ENCODE results near the gene CHSY3. TPM values are rescaled to one million over a fixed set of nuclear protein-coding genes. Genes with fewer than 3 reads are reported as not detected.

CHSY3 gene
- total RNA-seq, 5 donors from 2014 or later (not counting 1 experiment from before 2014, with no cell fraction given) = not detected

DNA sequence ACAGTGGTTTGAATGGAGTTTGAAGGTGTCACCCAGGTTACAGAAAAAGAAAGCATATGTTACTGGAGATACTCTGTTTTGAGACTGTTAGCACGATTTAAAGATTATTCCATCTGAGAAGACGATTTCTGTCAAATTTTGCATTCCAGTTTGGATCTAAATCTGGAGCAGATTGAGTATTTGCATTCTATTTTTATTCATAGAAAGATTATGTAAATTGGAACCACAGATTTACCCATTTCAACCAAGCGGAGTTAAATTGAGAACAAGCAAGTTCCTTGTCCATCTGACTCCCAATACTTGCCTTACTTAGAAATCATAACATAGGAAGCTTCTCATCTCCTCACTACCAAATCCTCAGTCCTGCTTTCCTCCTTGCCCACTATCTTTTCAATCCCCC is 255.7 kb downstream of the CHSY3 start:
- ATAC-seq (replicated peaks in 1 of 4) (no peak), DNase-seq (no peak)
- Mint-ChIP-seq H3K27me3 (peaks cover 0 to 5% of the 10 kb centered on the region in 2 donors), H3K4me3 (no peak overlapping the region), H3K36me3 (no peaks in the 10 kb centered on the region), H3K9me3 (peaks cover 0 to 4% (median 0%) of the 10 kb centered on the region in 3 donors), H3K4me1 (no peaks in the 10 kb centered on the region), H3K27ac (no peak overlapping the region)
- 83% methylated on average over 1 of the region's 3 CpGs for WGBS (ENCODE audit: insufficient coverage)
- no peak overlapping the region for H3K27ac ChIP-seq (ENCODE audit: low read length)
- CTCF ChIA-PET = no interaction called here
- H3K4me1 ChIP-seq (ENCODE audit: control insufficient read depth in 1 of 2, extremely low read depth in 1 of 2, insufficient read depth in 2 of 2, low read length in 2 of 2) = no peaks in the 10 kb centered on the region
- no peaks in the 10 kb centered on the region for H3K9me3 ChIP-seq
- no peaks in the 10 kb centered on the region for H3K27me3 ChIP-seq (replicated peaks in 1 of 2; ENCODE audit: control insufficient read depth in 2 of 2, extremely low read depth in 1 of 2, insufficient read depth in 2 of 2, low read length in 1 of 2)
- POLR2A ChIA-PET = no interaction called here
- H3K36me3 ChIP-seq (ENCODE audit: control insufficient read depth in 2 of 2, extremely low read depth in 1 of 2, insufficient read depth in 1 of 2, low read length in 1 of 2) = no peaks in the 10 kb centered on the region
- H3K4me3 ChIP-seq (ENCODE audit: control insufficient read depth in 1 of 2, extremely low read depth in 1 of 2, low read length in 1 of 2) = no peak overlapping the region

- H3K27ac ChIP-seq (ENCODE audit: low read length) = no peak overlapping the region
- H3K4me3 Mint-ChIP-seq = no peak overlapping the region
- WGBS (ENCODE audit: insufficient coverage) = 90% methylated on average over 2 of the region's 3 CpGs
- no peak for DNase-seq
- ChIA-PET POLR2A (no interaction called here), CTCF (no interaction called here)
- no peaks in the 10 kb centered on the region for H3K36me3 ChIP-seq (ENCODE audit: control insufficient read depth in 2 of 2, extremely low read depth in 1 of 2, insufficient read depth in 1 of 2, low read length in 1 of 2)
- H3K36me3 Mint-ChIP-seq = no peaks in the 10 kb centered on the region
- no peaks in the 10 kb centered on the region for H3K27me3 ChIP-seq (replicated peaks in 1 of 2; ENCODE audit: control insufficient read depth in 2 of 2, extremely low read depth in 1 of 2, insufficient read depth in 2 of 2, low read length in 1 of 2)
- peaks cover 0 to 5% of the 10 kb centered on the region in 2 donors for H3K27me3 Mint-ChIP-seq
- no peaks in the 10 kb centered on the region for H3K9me3 Mint-ChIP-seq
- H3K4me3 ChIP-seq (ENCODE audit: control insufficient read depth in 1 of 2, extremely low read depth in 1 of 2, low read length in 1 of 2) = no peak overlapping the region
- no peaks in the 10 kb centered on the region for H3K4me1 ChIP-seq (ENCODE audit: control insufficient read depth in 1 of 2, extremely low read depth in 1 of 2, insufficient read depth in 2 of 2, low read length in 2 of 2)
- ATAC-seq (replicated peaks in 1 of 4) = no peak
- H3K27ac Mint-ChIP-seq = no peak overlapping the region
- H3K4me1 Mint-ChIP-seq = no peaks in the 10 kb centered on the region
- no peaks in the 10 kb centered on the region for H3K9me3 ChIP-seq
Observed at GRCh38 chr5:130164966-130165365, 260.7 kb downstream of the CHSY3 start.

GRCh38 chr5:130166839-130167490 is 262.7 kb downstream of the CHSY3 start:
- Mint-ChIP-seq H3K27me3 (peaks cover 4 to 5% of the 10 kb centered on the region in 2 donors), H3K36me3 (no peaks in the 10 kb centered on the region), H3K27ac (no peak overlapping the region)

DNA sequence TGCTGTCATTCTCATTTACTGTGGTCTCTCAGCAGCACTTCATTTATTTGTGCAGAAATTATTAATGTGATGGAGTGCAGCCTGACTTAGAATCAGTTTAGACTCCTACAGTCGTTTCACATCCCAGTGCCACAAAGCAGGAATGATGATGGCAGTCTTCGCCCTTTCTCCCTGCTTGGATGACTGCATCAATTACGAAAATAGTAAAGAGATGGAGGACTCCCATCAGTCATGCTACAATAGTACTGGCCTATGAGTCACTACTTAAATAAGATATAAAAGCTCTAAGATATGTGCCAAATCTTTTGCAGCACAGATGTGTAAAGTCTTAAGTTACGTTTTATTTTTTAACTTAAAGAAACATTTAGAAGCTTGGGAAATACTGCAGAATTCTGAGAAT is 263.9 kb downstream of the CHSY3 start:
- WGBS (ENCODE audit: insufficient coverage) = no CpG with 5 or more reads among the region's 4 CpGs
- ChIA-PET CTCF (interaction anchor here in 1 of 2 donors (0.8 kb wide), 1 partner anchor 9 kb away, joined by 3 read pairs; no protein-coding TSS in a partner anchor), POLR2A (no interaction called here)
- Histone ChIP-seq H3K27me3 (replicated peaks in 1 of 2; ENCODE audit: control insufficient read depth in 2 of 2, extremely low read depth in 1 of 2, insufficient read depth in 2 of 2, low read length in 1 of 2) (no peaks in the 10 kb centered on the region), H3K36me3 (ENCODE audit: control insufficient read depth in 2 of 2, extremely low read depth in 1 of 2, insufficient read depth in 1 of 2, low read length in 1 of 2) (no peaks in the 10 kb centered on the region), H3K27ac (ENCODE audit: low read length) (no peak overlapping the region), H3K9me3 (no peaks in the 10 kb centered on the region), H3K4me3 (ENCODE audit: control insufficient read depth in 1 of 2, extremely low read depth in 1 of 2, low read length in 1 of 2) (no peak overlapping the region), H3K4me1 (ENCODE audit: control insufficient read depth in 1 of 2, extremely low read depth in 1 of 2, insufficient read depth in 2 of 2, low read length in 2 of 2) (no peaks in the 10 kb centered on the region)
- Mint-ChIP-seq H3K27me3 (peaks cover 5 to 8% of the 10 kb centered on the region in 2 donors), H3K27ac (no peak overlapping the region), H3K36me3 (no peaks in the 10 kb centered on the region), H3K4me1 (no peaks in the 10 kb centered on the region), H3K9me3 (no peaks in the 10 kb centered on the region), H3K4me3 (no peak overlapping the region)
- DNase-seq (no peak), ATAC-seq (replicated peaks in 1 of 4) (no peak)

More at GRCh38 chr5:130166839-130167490, 262.7 kb downstream of the CHSY3 start:
- no peaks in the 10 kb centered on the region for H3K9me3 ChIP-seq
- H3K4me1 ChIP-seq (ENCODE audit: control insufficient read depth in 1 of 2, extremely low read depth in 1 of 2, insufficient read depth in 2 of 2, low read length in 2 of 2) = no peaks in the 10 kb centered on the region
- no peak overlapping the region for H3K27ac ChIP-seq (ENCODE audit: low read length)
- H3K36me3 ChIP-seq (ENCODE audit: control insufficient read depth in 2 of 2, extremely low read depth in 1 of 2, insufficient read depth in 1 of 2, low read length in 1 of 2) = no peaks in the 10 kb centered on the region
- no peak for ATAC-seq (replicated peaks in 1 of 4)
- WGBS (ENCODE audit: insufficient coverage) = no CpG with 5 or more reads among the region's 1 CpG
- Mint-ChIP-seq H3K4me1 (no peaks in the 10 kb centered on the region), H3K9me3 (no peaks in the 10 kb centered on the region), H3K4me3 (no peak overlapping the region)
- ChIA-PET POLR2A (interaction anchor here in 1 of 2 donors (0.6 kb wide), 1 partner anchor 43 kb away, joined by 5 read pairs; no protein-coding TSS in a partner anchor), CTCF (no interaction called here)
- DNase-seq = no peak
- H3K4me3 ChIP-seq (ENCODE audit: control insufficient read depth in 1 of 2, extremely low read depth in 1 of 2, low read length in 1 of 2) = no peak overlapping the region
- H3K27me3 ChIP-seq (replicated peaks in 1 of 2; ENCODE audit: control insufficient read depth in 2 of 2, extremely low read depth in 1 of 2, insufficient read depth in 2 of 2, low read length in 1 of 2) = no peaks in the 10 kb centered on the region

DNA sequence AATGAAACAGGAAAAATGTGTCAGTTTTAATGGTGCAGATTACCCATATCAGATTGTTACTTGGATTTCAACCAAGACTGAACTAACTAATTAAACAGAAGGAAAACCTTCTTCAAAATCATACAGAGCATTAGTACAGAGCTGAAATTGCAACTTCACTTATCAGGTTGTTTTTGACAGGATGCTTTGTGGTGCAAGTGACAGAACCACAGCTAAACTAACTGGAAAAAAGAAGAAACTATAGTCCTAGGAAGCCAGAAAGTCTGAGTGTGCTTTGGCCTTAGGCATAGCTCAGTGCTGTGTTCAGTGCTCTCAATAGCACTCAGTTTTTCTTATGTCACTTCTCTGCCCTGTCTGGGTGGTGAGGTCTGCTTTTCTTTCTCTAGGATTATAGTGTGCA is 267.4 kb downstream of the CHSY3 start:
- POLR2A ChIA-PET = no interaction called here
- no peak for ATAC-seq (replicated peaks in 1 of 4)
- H3K36me3 Mint-ChIP-seq = no peaks in the 10 kb centered on the region
- H3K27me3 ChIP-seq (replicated peaks in 1 of 2; ENCODE audit: control insufficient read depth in 2 of 2, extremely low read depth in 1 of 2, insufficient read depth in 2 of 2, low read length in 1 of 2) = no peaks in the 10 kb centered on the region
- H3K4me1 Mint-ChIP-seq = no peaks in the 10 kb centered on the region
- H3K27ac ChIP-seq (ENCODE audit: low read length) = no peak overlapping the region
- H3K36me3 ChIP-seq (ENCODE audit: control insufficient read depth in 2 of 2, extremely low read depth in 1 of 2, insufficient read depth in 1 of 2, low read length in 1 of 2) = no peaks in the 10 kb centered on the region
- H3K4me3 Mint-ChIP-seq = no peak overlapping the region
- H3K9me3 Mint-ChIP-seq = peaks cover 0 to 10% (median 3%) of the 10 kb centered on the region in 3 donors
- H3K9me3 ChIP-seq = no peaks in the 10 kb centered on the region
- H3K27ac Mint-ChIP-seq = no peak overlapping the region
- peaks cover 0 to 9% of the 10 kb centered on the region in 2 donors for H3K27me3 Mint-ChIP-seq
- DNase-seq = no peak
- H3K4me3 ChIP-seq (ENCODE audit: control insufficient read depth in 1 of 2, extremely low read depth in 1 of 2, low read length in 1 of 2) = no peak overlapping the region
- H3K4me1 ChIP-seq (ENCODE audit: control insufficient read depth in 1 of 2, extremely low read depth in 1 of 2, insufficient read depth in 2 of 2, low read length in 2 of 2) = no peaks in the 10 kb centered on the region
- CTCF ChIA-PET = no interaction called here

DNA sequence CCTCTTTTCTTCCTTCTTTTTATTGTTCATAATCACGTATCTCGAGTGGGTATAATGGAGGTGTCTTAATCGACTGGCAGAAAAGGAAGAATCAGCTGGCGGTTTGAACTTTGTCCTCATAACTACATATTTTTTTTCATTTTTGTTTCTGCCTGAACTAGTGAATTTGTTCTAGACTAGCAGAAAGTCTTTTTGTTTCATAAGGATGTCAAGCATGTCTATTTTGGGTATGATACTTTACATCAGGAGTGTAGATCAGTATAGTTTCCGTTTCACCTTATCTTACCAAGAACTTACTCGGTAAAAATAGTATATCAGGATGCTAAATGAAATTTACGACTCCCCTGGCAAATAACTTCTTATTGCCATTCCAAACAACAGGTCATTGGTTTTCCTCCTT is 278.9 kb downstream of the CHSY3 start:
- Mint-ChIP-seq H3K4me3 (no peak overlapping the region), H3K27ac (no peak overlapping the region), H3K4me1 (no peaks in the 10 kb centered on the region), H3K9me3 (no peaks in the 10 kb centered on the region), H3K36me3 (no peaks in the 10 kb centered on the region), H3K27me3 (peaks cover 3 to 8% of the 10 kb centered on the region in 2 donors)
- DNase-seq (no peak), ATAC-seq (replicated peaks in 1 of 4) (no peak)
- WGBS (ENCODE audit: insufficient coverage) = no CpG with 5 or more reads among the region's 7 CpGs
- CTCF ChIA-PET = no interaction called here
- H3K9me3 ChIP-seq = no peaks in the 10 kb centered on the region
- no peak overlapping the region for H3K27ac ChIP-seq (ENCODE audit: low read length)
- POLR2A ChIA-PET = no interaction called here
- no peaks in the 10 kb centered on the region for H3K36me3 ChIP-seq (ENCODE audit: control insufficient read depth in 2 of 2, extremely low read depth in 1 of 2, insufficient read depth in 1 of 2, low read length in 1 of 2)
- H3K4me1 ChIP-seq (ENCODE audit: control insufficient read depth in 1 of 2, extremely low read depth in 1 of 2, insufficient read depth in 2 of 2, low read length in 2 of 2) = no peaks in the 10 kb centered on the region
- H3K4me3 ChIP-seq (ENCODE audit: control insufficient read depth in 1 of 2, extremely low read depth in 1 of 2, low read length in 1 of 2) = no peak overlapping the region
- no peaks in the 10 kb centered on the region for H3K27me3 ChIP-seq (replicated peaks in 1 of 2; ENCODE audit: control insufficient read depth in 2 of 2, extremely low read depth in 1 of 2, insufficient read depth in 2 of 2, low read length in 1 of 2)

DNA sequence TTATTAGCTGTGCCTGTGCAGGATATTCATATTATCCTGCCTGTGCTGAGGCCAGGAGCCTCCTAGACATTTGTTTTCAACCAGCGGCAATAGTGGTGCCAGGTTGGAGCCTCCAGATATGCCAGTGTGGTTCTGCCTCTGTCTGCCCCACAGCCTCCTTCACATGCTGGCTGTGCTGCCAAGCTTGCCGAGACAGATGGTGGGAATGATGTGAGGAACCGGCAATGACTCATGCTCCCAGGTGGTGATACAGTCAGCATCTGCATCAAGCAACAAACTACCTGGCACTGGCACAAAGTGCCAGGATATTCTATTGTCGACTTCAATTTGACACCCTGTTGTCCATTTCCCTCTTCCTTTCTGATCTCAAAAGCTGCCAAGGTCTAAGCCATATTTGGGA is 285.7 kb downstream of the CHSY3 start:
- peaks cover 1 to 4% of the 10 kb centered on the region in 2 donors for H3K27me3 Mint-ChIP-seq
- ChIA-PET POLR2A (no interaction called here), CTCF (interaction anchor here in 1 of 2 donors (0.6 kb wide), 1 partner anchor 293 kb away, joined by 8 read pairs; no protein-coding TSS in a partner anchor)
- H3K4me1 Mint-ChIP-seq = no peaks in the 10 kb centered on the region
- no peak overlapping the region for H3K27ac Mint-ChIP-seq
- no peaks in the 10 kb centered on the region for H3K36me3 ChIP-seq (ENCODE audit: control insufficient read depth in 2 of 2, extremely low read depth in 1 of 2, insufficient read depth in 1 of 2, low read length in 1 of 2)
- no peak overlapping the region for H3K27ac ChIP-seq (ENCODE audit: low read length)
- H3K36me3 Mint-ChIP-seq = no peaks in the 10 kb centered on the region
- H3K4me3 Mint-ChIP-seq = no peak overlapping the region
- DNase-seq = no peak
- no peaks in the 10 kb centered on the region for H3K9me3 Mint-ChIP-seq
- H3K4me3 ChIP-seq (ENCODE audit: control insufficient read depth in 1 of 2, extremely low read depth in 1 of 2, low read length in 1 of 2) = no peak overlapping the region
- H3K27me3 ChIP-seq (replicated peaks in 1 of 2; ENCODE audit: control insufficient read depth in 2 of 2, extremely low read depth in 1 of 2, insufficient read depth in 2 of 2, low read length in 1 of 2) = no peaks in the 10 kb centered on the region
- WGBS (ENCODE audit: insufficient coverage) = 69% methylated on average over 2 of the region's 4 CpGs
- no peaks in the 10 kb centered on the region for H3K4me1 ChIP-seq (ENCODE audit: control insufficient read depth in 1 of 2, extremely low read depth in 1 of 2, insufficient read depth in 2 of 2, low read length in 2 of 2)
- no peak for ATAC-seq (replicated peaks in 1 of 4)
- H3K9me3 ChIP-seq = no peaks in the 10 kb centered on the region
